ENCODE measurements around the gene NPHP1.

NPHP1 gene

DNA sequence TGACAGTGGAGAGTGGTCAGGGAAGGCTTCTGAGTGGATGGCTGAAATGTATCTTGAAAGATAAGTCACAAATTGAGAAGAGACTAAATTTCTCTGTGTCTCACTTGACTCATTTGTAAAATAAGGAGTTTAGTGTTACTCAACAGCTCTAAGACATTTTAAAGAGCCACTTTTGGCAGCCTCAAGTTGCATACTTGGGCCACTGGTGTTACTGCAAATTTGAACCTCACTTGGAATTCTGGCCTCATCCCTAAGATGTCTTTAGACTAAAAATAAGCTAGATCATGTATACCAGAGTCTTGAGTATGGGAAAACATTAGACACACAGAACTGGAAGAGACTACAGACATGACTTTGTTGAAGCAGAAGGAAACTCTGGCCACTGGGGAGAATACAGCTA lies 12.0 kb upstream of the NPHP1 start:
- no peaks in the 10 kb centered on the region for H3F3A ChIP-seq (ENCODE audit: insufficient read depth)
- H3K9me3 ChIP-seq (ENCODE audit: insufficient read depth, low read length) = 0 out of 2 replicates have a peak, but pooled peaks cover 3% of the 10 kb centered on the region
- no peak overlapping the region for H3K9ac ChIP-seq (ENCODE audit: low read length)
- no peaks in the 10 kb centered on the region for H4K20me1 ChIP-seq (ENCODE audit: low read depth, low read length)
- H3K27ac ChIP-seq (ENCODE audit: low read depth, low read length) = no peak overlapping the region
- H3K79me2 ChIP-seq (ENCODE audit: insufficient read depth, low read length) = peaks cover 6% of the 10 kb centered on the region
- H2AFZ ChIP-seq (ENCODE audit: low read depth, low read length, severe bottlenecking) = no peak overlapping the region
- H3K36me3 ChIP-seq (ENCODE audit: low read length) = no peaks in the 10 kb centered on the region
- H3K9me2 ChIP-seq (replicated peaks; ENCODE audit: insufficient read depth, low read length) = no peaks in the 10 kb centered on the region
- H3K4me2 ChIP-seq (ENCODE audit: low read depth, low read length, poor library complexity, severe bottlenecking) = no peak overlapping the region
- TF ChIP-seq EZH2phosphoT487 (conservative IDR thresholded peaks at IDR 0.05; ENCODE audit: low read length) = no peak
- TF ChIP-seq, protein P1, sequence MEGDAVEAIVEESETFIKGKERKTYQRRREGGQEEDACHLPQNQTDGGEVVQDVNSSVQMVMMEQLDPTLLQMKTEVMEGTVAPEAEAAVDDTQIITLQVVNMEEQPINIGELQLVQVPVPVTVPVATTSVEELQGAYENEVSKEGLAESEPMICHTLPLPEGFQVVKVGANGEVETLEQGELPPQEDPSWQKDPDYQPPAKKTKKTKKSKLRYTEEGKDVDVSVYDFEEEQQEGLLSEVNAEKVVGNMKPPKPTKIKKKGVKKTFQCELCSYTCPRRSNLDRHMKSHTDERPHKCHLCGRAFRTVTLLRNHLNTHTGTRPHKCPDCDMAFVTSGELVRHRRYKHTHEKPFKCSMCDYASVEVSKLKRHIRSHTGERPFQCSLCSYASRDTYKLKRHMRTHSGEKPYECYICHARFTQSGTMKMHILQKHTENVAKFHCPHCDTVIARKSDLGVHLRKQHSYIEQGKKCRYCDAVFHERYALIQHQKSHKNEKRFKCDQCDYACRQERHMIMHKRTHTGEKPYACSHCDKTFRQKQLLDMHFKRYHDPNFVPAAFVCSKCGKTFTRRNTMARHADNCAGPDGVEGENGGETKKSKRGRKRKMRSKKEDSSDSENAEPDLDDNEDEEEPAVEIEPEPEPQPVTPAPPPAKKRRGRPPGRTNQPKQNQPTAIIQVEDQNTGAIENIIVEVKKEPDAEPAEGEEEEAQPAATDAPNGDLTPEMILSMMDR (IDR thresholded peaks at IDR 0.05; ENCODE audit: insufficient read depth, low read length, poor library complexity, severe bottlenecking) = no peak
- H3K4me3 ChIP-seq (ENCODE audit: insufficient read depth, low read length, poor library complexity, severe bottlenecking) = no peak overlapping the region
- no peaks in the 10 kb centered on the region for H3K27me3 ChIP-seq (ENCODE audit: low read length)

DNA sequence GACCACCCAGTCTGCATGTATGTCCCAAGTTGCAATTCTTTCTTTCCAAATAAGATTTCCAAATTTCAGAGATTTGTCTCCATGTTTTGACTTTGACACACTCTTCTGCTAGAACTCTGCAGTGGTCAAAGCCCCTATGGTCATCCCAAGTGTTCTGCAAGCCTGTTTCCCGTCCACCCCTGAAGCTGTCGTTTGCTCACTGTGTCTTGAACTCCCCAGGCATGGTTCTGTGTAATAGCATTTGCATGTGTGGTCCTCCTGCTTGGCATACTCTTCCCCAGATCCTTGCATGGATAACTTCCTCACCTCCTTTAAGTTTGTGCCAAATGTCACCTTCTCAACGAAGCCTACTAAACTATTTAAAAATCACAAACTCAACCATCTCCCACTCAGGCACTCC lies 11.4 kb upstream of the NPHP1 start:
- Histone ChIP-seq H3K9me3 (ENCODE audit: insufficient read depth, low read length) (0 out of 2 replicates have a peak, but pooled peaks cover 3% of the 10 kb centered on the region), H3K4me3 (ENCODE audit: insufficient read depth, low read length, poor library complexity, severe bottlenecking) (no peak overlapping the region), H3K79me2 (ENCODE audit: insufficient read depth, low read length) (peaks cover 9% of the 10 kb centered on the region), H2AFZ (ENCODE audit: low read depth, low read length, severe bottlenecking) (no peak overlapping the region), H3K27ac (ENCODE audit: low read depth, low read length) (no peak overlapping the region), H3K9me2 (replicated peaks; ENCODE audit: insufficient read depth, low read length) (no peaks in the 10 kb centered on the region), H3K4me2 (ENCODE audit: low read depth, low read length, poor library complexity, severe bottlenecking) (no peak overlapping the region), H3K27me3 (ENCODE audit: low read length) (no peaks in the 10 kb centered on the region), H3K9ac (ENCODE audit: low read length) (no peak overlapping the region), H3F3A (ENCODE audit: insufficient read depth) (no peaks in the 10 kb centered on the region), H4K20me1 (ENCODE audit: low read depth, low read length) (no peaks in the 10 kb centered on the region), H3K36me3 (ENCODE audit: low read length) (no peaks in the 10 kb centered on the region)
- no peak for TF ChIP-seq EZH2phosphoT487 (conservative IDR thresholded peaks at IDR 0.05; ENCODE audit: low read length)
- TF ChIP-seq, protein P1 (IDR thresholded peaks at IDR 0.05; ENCODE audit: insufficient read depth, low read length, poor library complexity, severe bottlenecking) = no peak

GRCh38 chr2:110215566-110216158 lies 10.8 kb upstream of the NPHP1 start:
- Histone ChIP-seq H3K79me2 (ENCODE audit: insufficient read depth, low read length) (peaks cover 9% of the 10 kb centered on the region), H3K9ac (ENCODE audit: low read length) (no peak overlapping the region), H3K4me3 (ENCODE audit: insufficient read depth, low read length, poor library complexity, severe bottlenecking) (no peak overlapping the region), H3K9me2 (replicated peaks; ENCODE audit: insufficient read depth, low read length) (no peaks in the 10 kb centered on the region), H2AFZ (ENCODE audit: low read depth, low read length, severe bottlenecking) (no peak overlapping the region), H3K36me3 (ENCODE audit: low read length) (no peaks in the 10 kb centered on the region), H3K4me2 (ENCODE audit: low read depth, low read length, poor library complexity, severe bottlenecking) (no peak overlapping the region), H3K27ac (ENCODE audit: low read depth, low read length) (no peak overlapping the region), H3K9me3 (ENCODE audit: insufficient read depth, low read length) (0 out of 2 replicates have a peak, but pooled peaks cover 3% of the 10 kb centered on the region), H4K20me1 (ENCODE audit: low read depth, low read length) (no peaks in the 10 kb centered on the region), H3F3A (ENCODE audit: insufficient read depth) (no peaks in the 10 kb centered on the region), H3K27me3 (ENCODE audit: low read length) (no peaks in the 10 kb centered on the region)
- TF ChIP-seq EZH2phosphoT487 (conservative IDR thresholded peaks at IDR 0.05; ENCODE audit: low read length) = no peak
- TF ChIP-seq, protein P1 (IDR thresholded peaks at IDR 0.05; ENCODE audit: insufficient read depth, low read length, poor library complexity, severe bottlenecking) = no peak
